Measurements from ENCODE around the gene TDRD12.
A peak's percentile ranks its signal among the peaks of the same experiment; 100 is the strongest.

Gene TDRD12

GRCh38 chr19:32876919-32877285 is 157.3 kb downstream of the TDRD12 start:
- POLR2A ChIA-PET = no interaction called here
- no peak for TF ChIP-seq ZBTB48 (tag by site-specific recombination; IDR thresholded peaks at IDR 0.05)
- TF ChIP-seq MEIS1 (CRISPR knock-in tag; IDR thresholded peaks at IDR 0.05; ENCODE audit: borderline replicate concordance) = no peak
- TF ChIP-seq GLI2 (tag by site-specific recombination; IDR thresholded peaks at IDR 0.05; ENCODE audit: borderline replicate concordance, low read depth) = peak; percentile 66; the same call in 1 of the 2 replicates
- TF ChIP-seq ZNF350 (tag by site-specific recombination; IDR thresholded peaks at IDR 0.05) = no peak
- peak; percentile 62; the same call in 1 of the 2 replicates for TF ChIP-seq ZBTB21 (tag by site-specific recombination; IDR thresholded peaks at IDR 0.05)
- TF ChIP-seq ZFP37 (tag by site-specific recombination; IDR thresholded peaks at IDR 0.05) = no peak
- TF ChIP-seq ZNF174 (tag by site-specific recombination; IDR thresholded peaks at IDR 0.05) = no peak
- no peak for TF ChIP-seq ZBTB49 (tag by site-specific recombination; IDR thresholded peaks at IDR 0.05; ENCODE audit: low read depth)
- no peak for TF ChIP-seq ZNF521 (tag by site-specific recombination; IDR thresholded peaks at IDR 0.05)
- 0 out of 2 replicates have a peak, but pooled peaks have one; percentile 21 for TF ChIP-seq KLF8 (tag by site-specific recombination; IDR thresholded peaks at IDR 0.05)
- no peak for TF ChIP-seq ZNF768 (tag by site-specific recombination; IDR thresholded peaks at IDR 0.05)
- TF ChIP-seq ZBTB20 (tag by site-specific recombination; IDR thresholded peaks at IDR 0.05) = no peak
- TF ChIP-seq ZBTB17 (tag by site-specific recombination; IDR thresholded peaks at IDR 0.05) = peak; percentile 48; the same call in 1 of the 2 replicates
- TF ChIP-seq ZSCAN16 (tag by site-specific recombination; IDR thresholded peaks at IDR 0.05) = no peak
- TF ChIP-seq ZNF529 (tag by site-specific recombination; IDR thresholded peaks at IDR 0.05; ENCODE audit: insufficient replicate concordance) = no peak
- TF ChIP-seq ZNF366 (tag by site-specific recombination; conservative IDR thresholded peaks at IDR 0.05) = peak; percentile 70
- no peak for TF ChIP-seq ZNF621 (tag by site-specific recombination; IDR thresholded peaks at IDR 0.05)
- TF ChIP-seq ZNF501 (tag by site-specific recombination; IDR thresholded peaks at IDR 0.05) = 0 out of 2 replicates have a peak, but pooled peaks have one; percentile 20
- no peak for TF ChIP-seq ZNF133 (tag by site-specific recombination; IDR thresholded peaks at IDR 0.05)
- TF ChIP-seq ZNF560 (tag by site-specific recombination; IDR thresholded peaks at IDR 0.05; ENCODE audit: borderline replicate concordance) = no peak
- TF ChIP-seq ZNF391 (tag by site-specific recombination; IDR thresholded peaks at IDR 0.05; ENCODE audit: borderline replicate concordance, low read depth) = no peak; the same call in 1 of the 2 replicates
- no peak for TF ChIP-seq ZNF280D (tag by site-specific recombination; IDR thresholded peaks at IDR 0.05)
- TF ChIP-seq KLF17 (tag by site-specific recombination; IDR thresholded peaks at IDR 0.05) = no peak
- no peak for TF ChIP-seq RBAK (tag by site-specific recombination; IDR thresholded peaks at IDR 0.05)
- TF ChIP-seq GLIS1 (tag by site-specific recombination; IDR thresholded peaks at IDR 0.05) = peak; percentile 95
- TF ChIP-seq SP2 (tag by site-specific recombination; IDR thresholded peaks at IDR 0.05) = no peak
- peak; percentile 86 for TF ChIP-seq ZNF600 (tag by site-specific recombination; IDR thresholded peaks at IDR 0.05)
- TF ChIP-seq INSM2 (tag by site-specific recombination; IDR thresholded peaks at IDR 0.05) = peak; percentile 68
- no peak for TF ChIP-seq ZNF169 (tag by site-specific recombination; IDR thresholded peaks at IDR 0.05)
- no peak for TF ChIP-seq ZNF514 (tag by site-specific recombination; IDR thresholded peaks at IDR 0.05)
- TF ChIP-seq ZNF394 (tag by site-specific recombination; IDR thresholded peaks at IDR 0.05; ENCODE audit: borderline replicate concordance) = 0 out of 2 replicates have a peak, but pooled peaks have one; percentile 22
- TF ChIP-seq ZNF791 (tag by site-specific recombination; IDR thresholded peaks at IDR 0.05) = no peak
- peak; percentile 83 for TF ChIP-seq GFI1B (tag by site-specific recombination; IDR thresholded peaks at IDR 0.05)
- no peak for TF ChIP-seq ZNF114 (tag by site-specific recombination; IDR thresholded peaks at IDR 0.05)

More at GRCh38 chr19:32876919-32877285, 157.3 kb downstream of the TDRD12 start:
- Histone ChIP-seq H3K4me1 (ENCODE audit: control insufficient read depth, insufficient read depth, low read length) (peaks cover 2% of the 10 kb centered on the region), H3K27ac (ENCODE audit: extremely low read depth, low read depth, low read length) (no peak overlapping the region), H3K4me3 (ENCODE audit: low read depth, low read length) (no peak overlapping the region), H3K9me3 (ENCODE audit: control insufficient read depth, insufficient read depth, low read depth, low read length) (no peaks in the 10 kb centered on the region), H3K36me3 (ENCODE audit: control insufficient read depth in 2 of 2, insufficient read depth in 1 of 2, low read length in 2 of 2) (peaks cover 5 to 16% of the 10 kb centered on the region in 2 experiments; a peak in 2 of 3 replicates)
- CTCF ChIA-PET = no interaction called here
